HG03066 (cell line): Measurements from ENCODE around the gene ADAM12.

Source experiments
- ATAC-seq: cut with Tn5 transposase; IDR thresholded peaks from one replicate; pipeline ENCODE4 v1.9.1; 2021; ENCODE audit warnings: low read depth; ENCODE audit not compliant: unreplicated experiment

The ADAM12 gene

GRCh38 chr10:126042354-126042753 lies 345.9 kb downstream of the ADAM12 start:
- no peak for ATAC-seq

DNA sequence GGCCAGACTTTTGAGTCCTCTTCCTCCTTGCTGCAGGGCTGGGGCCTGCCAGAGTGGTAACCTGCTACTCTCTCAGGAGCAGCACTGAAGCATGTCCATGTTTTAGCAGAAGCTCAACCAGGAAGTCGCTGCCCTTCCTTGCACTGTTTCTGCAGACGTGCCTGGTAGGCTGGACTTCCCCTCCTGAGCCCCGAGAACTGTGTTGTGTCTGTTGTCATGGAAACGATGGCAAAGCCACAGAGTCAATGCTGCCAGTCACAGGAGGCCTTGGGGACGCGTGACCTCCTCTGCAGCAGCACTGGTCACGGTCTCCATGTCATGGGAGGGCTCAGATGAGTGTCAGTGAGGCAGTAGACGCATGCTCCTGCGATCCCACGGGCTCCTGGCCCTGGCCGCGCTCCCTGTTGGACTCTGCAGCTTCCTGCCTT lies 346.5 kb downstream of the ADAM12 start:
- peak; percentile 99 for ATAC-seq

DNA sequence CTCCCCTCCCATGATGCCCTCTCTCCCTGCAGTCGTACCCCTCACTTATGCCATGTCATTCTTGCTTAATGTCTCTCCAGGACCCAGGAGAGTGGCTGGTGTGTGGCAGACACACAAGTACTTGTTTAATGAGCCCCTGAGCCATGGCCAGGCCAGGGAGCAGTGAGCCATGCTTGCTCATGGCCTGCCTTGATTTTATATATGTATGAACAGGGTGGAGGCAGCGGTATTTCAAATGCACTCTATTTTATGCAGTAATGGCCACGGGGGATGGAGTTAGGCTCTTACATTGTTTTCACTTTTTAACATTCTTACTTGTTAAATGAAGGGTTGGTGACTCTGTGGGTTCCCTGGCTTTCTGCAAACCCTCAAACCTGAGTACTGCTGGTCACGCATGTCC lies 347.2 kb downstream of the ADAM12 start:
- no peak for ATAC-seq

DNA sequence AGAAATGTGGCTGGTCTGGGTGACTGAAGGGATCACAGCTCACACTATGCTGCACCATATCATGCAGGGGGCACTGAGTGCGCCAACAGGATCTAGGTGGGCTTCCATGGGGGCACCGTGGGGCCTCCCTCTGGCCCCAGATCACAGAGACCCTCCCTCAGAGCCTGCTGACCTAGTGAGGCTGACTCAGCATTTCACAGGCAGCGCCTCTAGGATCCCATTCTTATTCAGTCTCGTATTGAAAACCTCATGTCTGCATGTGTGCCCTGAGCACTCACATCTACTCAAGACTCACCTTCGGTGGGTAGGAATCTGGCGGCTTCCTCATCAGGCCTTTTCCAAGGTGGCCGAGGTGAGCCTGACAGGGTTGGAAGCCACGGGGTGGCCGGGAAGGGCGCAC lies 350.3 kb downstream of the ADAM12 start:
- ATAC-seq = no peak

DNA sequence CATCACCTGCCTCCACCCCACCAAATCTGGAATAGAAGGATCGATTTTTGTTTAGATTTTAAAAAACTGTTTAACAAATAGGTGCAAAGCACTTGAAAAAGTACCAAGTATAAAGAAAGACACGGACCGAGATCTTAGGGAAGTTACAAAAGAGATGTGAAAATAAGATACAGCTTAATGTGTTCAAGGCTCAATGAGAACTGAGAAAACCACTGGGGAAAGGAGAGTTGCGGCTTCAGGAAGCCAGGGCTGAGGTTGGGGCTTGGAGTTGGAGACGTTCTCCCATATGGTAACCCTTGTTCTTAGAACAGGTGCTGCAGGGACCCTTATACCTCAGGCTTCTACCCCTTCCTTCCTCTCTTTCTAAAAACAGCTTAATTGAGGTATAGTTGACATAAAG lies 351.8 kb downstream of the ADAM12 start:
- no peak for ATAC-seq

DNA sequence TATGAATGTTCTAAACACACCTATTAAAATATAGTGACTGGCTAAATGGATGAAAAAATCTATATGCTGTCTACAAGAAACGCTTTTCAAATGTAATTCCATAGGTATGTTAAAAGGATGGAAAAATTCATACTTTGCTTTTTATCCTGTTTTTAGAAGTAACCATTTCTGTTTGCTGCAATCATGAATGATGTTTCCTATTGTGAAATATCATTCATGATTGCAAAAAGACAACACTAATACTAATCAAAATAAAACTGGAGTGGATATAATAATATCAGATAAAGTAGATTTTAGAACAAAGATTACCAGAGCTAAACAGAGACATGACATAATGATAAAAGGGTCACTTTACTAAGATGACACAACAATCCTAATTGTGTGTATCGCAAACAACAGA lies 353.7 kb downstream of the ADAM12 start:
- no peak for ATAC-seq

GRCh38 chr10:126029999-126030398 lies 358.3 kb downstream of the ADAM12 start:
- ATAC-seq = no peak

GRCh38 chr10:126027692-126028091 lies 360.6 kb downstream of the ADAM12 start:
- ATAC-seq = no peak

DNA sequence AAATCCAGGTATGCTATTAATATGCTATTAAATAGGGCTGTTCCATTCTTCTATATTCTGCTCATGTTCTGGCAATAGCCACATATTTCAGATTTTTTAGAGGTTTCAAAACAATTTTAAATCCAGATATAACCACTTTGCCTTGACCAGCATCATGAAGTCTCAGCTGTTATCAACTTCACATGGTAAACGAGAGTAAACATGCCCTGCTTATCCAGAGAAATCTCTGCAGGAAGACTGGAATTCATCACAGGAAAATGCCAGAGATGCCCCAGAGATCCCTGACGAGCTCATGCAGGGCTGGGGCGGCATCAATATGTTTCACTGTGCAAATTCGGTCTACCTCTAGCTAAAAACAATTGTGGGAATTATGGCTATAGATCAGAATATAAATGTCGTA lies 365.4 kb downstream of the ADAM12 start:
- ATAC-seq = no peak

DNA sequence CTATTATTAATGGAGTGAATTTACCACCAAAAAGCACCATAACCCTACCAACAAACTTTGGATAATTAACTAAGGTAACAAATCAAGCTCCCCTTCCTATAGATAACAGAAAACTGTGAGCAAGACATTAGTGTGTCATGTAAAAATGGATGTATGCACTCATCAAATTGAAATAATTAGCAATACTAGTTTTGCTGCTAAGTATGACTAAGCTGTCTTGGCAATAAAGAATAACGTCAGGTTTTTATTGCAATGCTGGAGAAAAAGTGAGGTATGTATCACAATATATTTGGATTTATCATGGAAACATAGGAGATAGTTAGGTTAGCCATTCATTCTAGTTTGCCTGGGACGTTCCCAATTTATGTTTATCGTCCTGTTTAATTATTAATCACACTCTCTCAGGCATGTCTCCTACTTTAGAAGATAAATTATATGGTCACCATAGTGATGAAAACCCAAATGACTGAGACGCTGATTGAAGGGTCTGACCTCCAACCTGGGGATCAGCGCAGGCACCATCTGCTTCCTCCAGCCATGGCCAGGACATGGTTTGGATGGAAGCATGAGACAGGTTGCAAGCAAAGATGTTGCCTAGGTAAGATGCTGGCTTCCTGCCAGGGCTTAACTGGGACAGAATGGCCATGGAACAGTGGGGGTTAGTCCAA lies 366.3 kb downstream of the ADAM12 start:
- ATAC-seq = no peak

DNA sequence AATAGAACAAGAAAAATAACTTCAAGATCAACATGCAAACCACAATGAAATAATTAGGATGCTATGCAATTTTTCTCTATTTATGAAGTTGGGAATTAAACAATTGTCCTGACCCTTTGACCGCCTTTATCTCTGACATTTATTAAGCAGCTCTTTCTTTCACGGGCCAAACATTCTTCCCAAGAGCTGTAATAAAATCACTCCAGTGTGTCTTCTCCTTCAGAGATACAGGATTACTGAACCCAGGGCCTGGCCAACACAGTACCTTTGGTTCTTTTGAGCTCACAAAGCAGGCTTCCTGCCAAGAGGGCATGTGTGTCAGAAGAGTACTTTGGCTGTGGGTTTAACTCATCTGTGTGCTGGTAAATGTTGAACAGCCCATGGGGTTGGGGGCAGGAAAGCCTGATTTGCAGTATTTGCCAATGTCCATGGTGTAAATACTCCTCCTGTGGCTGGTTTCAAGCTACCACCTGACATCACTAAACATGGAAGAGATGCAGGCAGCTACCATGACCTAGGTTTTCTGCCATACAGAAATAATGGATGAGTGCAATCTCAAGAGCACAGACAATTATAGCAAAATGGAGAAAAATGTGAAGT lies 370.2 kb downstream of the ADAM12 start:
- ATAC-seq = no peak

GRCh38 chr10:126016882-126017281 lies 371.4 kb downstream of the ADAM12 start:
- no peak for ATAC-seq

GRCh38 chr10:126016156-126016805 lies 372.0 kb downstream of the ADAM12 start:
- ATAC-seq = no peak

DNA sequence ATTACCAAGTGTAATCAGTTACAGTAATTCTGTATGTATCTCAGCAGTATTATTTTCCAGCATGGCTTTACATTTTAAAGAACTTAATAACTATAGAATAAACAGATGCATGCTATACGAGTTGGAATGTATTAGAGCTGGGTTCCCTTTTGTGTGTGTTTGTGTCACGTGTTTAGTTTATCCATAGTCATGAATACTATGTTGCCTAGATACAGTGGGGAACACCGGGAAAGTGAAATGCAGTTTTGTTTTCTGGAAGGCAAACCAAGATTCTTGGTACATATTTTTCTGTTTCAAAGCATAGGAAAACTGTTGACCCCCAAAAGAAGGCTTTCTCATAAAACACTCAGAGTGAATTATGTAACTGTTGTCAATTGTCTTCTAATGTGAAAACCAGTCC lies 372.9 kb downstream of the ADAM12 start:
- ATAC-seq = no peak

DNA sequence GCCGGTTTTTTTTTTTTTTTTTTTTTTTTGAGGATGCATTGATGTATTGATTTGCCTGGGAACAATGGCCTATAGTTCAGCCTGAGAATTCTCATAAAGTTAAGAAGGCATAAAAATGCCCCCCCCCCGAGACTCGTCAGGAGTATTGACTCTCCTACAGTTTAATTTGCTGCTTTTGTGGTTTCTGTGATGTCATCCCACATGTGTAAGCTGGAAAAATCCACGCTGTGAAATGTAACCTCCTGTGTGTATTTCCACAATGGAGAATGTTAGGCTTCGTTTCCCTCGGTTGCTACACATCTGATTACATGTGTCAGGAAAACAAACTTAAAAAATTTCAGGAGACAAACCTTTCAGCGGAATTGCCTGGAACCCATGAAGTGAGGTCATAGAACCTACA lies 374.0 kb downstream of the ADAM12 start:
- ATAC-seq = no peak

GRCh38 chr10:126013489-126014281 lies 374.6 kb downstream of the ADAM12 start:
- no peak for ATAC-seq

GRCh38 chr10:126012485-126012884 lies 375.8 kb downstream of the ADAM12 start:
- no peak for ATAC-seq

DNA sequence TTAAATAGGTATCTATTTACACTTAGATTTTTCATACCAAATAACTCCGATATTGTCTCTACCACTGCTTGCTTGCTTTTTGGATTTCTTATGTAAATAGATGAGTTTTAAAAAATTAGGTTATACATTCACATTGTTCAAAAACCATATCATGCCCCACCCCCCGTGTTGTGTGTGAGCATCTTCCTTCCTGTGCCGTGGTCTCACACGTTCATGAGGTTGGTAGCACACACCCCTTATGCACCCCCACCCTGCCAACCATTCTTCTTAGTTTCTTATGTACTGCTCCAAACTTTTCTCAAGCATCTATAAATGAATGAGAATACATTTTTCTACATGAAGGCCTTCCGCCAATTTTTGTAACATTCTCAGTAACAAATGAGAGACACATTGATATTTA lies 376.3 kb downstream of the ADAM12 start:
- ATAC-seq = no peak

DNA sequence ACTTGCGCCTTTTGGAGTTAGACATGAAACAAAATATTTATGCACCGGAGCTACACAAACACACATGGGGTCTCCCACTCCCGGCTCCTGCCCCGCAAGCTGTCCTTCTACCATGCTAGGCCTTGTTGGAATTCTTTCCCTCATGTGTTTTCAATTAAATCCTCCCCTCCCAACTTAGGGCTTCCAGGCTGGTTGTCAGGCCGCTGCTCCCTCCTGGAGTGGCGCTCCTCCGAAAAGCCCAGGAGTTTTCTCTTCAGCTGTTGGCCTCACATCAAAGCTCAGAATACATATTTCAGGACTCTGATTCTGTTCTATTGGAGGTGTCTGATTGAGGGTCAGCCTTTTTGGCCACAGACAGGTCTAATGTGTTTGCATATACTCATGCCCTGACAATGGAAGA lies 378.6 kb downstream of the ADAM12 start:
- no peak for ATAC-seq

DNA sequence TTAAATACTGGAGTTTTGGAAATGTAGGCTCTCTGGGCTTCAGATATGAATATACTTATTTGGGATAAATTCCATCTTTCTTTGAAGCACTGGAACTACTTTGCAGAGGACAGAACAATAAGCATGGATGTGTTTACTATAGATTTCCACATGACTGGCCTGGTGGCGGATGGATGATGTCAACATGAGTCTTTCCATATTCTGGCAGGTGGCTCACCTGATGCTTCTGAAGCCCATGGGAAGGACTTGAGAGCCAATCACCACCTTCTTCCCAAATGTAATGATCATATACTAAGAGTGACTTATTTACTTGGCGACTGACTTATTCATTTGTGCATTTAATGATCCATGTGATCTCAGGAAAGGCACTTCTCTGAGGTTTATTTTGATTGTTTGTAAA lies 381.4 kb downstream of the ADAM12 start:
- no peak for ATAC-seq

DNA sequence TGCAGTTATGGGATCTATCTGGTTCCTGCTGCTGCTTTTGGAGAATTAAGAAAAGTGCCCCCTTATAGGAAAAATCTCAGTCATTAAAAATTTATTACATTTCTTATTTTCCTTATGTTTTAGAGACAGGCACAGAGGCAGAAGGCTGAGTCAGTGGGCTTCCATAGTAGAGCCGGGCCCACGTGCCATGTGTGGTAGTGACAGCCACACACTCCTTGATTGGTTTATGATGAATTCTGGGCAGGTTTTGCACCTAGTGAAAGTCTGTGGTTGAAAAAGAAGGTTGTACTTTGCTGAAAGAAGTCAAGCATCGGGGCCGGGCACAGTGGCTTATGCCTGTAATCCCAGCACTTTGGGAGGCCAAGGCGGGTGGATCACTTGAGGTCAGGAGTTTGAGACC lies 382.0 kb downstream of the ADAM12 start:
- no peak for ATAC-seq
